Measurements from ENCODE around the gene PLD4. TPM values are rescaled to one million over a fixed set of nuclear protein-coding genes. Genes with fewer than 3 reads are reported as not detected.
A peak's percentile ranks its signal among the peaks of the same experiment; 100 is the strongest.

PLD4 gene
- total RNA-seq, 2 donors from 2014 or later = not detected

GRCh38 chr14:104897330-104898194 is 27.1 kb upstream of the PLD4 start:
- Histone ChIP-seq H3K4me3 (no peak overlapping the region), H3K9me3 (no peaks in the 10 kb centered on the region), H3K27ac (no peak overlapping the region), H3K4me1 (peaks cover 32% of the 10 kb centered on the region), H3K36me3 (replicated peaks in 1 of 2; ENCODE audit: insufficient read depth in 1 of 2, low read depth in 2 of 2) (no peaks in the 10 kb centered on the region), H3K27me3 (no peaks in the 10 kb centered on the region)
- ATAC-seq (no peak), DNase-seq (peak in 3 of 4 donors; percentile 18 to 23 (median 20))
- intact Hi-C loops (cut with DNase I) = no loop called here
- TF ChIP-seq POLR2A (IDR thresholded peaks at IDR 0.05) = no peak
- TF ChIP-seq, protein P1, sequence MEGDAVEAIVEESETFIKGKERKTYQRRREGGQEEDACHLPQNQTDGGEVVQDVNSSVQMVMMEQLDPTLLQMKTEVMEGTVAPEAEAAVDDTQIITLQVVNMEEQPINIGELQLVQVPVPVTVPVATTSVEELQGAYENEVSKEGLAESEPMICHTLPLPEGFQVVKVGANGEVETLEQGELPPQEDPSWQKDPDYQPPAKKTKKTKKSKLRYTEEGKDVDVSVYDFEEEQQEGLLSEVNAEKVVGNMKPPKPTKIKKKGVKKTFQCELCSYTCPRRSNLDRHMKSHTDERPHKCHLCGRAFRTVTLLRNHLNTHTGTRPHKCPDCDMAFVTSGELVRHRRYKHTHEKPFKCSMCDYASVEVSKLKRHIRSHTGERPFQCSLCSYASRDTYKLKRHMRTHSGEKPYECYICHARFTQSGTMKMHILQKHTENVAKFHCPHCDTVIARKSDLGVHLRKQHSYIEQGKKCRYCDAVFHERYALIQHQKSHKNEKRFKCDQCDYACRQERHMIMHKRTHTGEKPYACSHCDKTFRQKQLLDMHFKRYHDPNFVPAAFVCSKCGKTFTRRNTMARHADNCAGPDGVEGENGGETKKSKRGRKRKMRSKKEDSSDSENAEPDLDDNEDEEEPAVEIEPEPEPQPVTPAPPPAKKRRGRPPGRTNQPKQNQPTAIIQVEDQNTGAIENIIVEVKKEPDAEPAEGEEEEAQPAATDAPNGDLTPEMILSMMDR (IDR thresholded peaks at IDR 0.05) = no peak
- WGBS, 2 donors = 77 to 90% methylated on average over 8 to 36 of the region's 37 CpGs

DNA sequence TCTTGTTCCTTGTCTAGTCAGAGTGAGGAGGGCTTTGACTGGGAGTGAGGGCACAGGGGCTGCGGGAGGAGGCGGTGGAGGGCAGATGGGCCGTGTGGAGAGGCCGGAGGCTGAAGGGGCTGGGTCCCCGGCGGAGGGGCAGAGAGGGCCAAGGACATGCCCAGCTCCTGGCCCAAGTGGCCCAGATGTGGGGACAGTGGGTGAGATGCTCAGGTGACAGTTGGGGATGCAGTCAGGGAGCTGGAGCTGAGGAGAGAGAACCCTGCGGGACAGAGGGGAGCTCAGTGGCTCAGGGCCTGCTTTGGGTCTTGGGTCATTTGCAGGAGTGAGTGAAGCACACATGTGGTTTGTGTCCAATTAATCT is 26.5 kb upstream of the PLD4 start:
- TF ChIP-seq, protein P1 (IDR thresholded peaks at IDR 0.05) = no peak
- no peak for TF ChIP-seq POLR2A (IDR thresholded peaks at IDR 0.05)

DNA sequence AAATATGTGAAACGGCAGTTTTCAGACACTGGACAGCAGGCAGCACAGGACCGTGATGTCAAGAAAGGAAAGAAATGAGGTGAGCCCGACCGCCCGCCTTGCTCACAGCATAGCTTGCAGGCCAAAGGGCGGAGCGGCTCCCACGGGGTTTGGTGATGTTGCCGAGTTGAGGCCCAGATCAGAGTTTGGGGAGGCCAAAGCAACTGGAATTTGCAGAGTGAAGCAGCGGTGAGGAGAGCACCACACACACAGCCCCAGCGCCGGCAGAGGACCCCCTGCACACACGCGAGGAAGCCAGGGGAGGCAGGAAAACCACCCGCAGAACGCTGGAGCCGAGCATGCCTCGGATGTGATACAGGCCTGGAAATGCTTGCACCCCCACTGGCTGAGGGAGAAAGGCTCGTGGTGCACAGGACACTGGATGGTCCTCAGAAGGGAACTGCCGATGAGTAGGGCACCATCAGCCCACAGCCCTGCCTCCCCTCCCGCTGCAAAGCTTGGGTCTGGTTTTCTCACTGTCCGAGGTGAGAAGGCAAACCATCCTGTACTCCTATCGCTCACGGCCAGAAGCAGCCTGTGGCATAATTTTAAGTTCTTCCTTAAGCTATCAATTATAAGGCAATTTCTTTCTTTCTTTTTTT is 25.7 kb upstream of the PLD4 start:
- TF ChIP-seq POLR2A (IDR thresholded peaks at IDR 0.05) = no peak
- TF ChIP-seq, protein P1 (IDR thresholded peaks at IDR 0.05) = no peak

More for the DNA sequence above, 26.5 kb upstream of the PLD4 start:
- Histone ChIP-seq H3K9me3 (no peaks in the 10 kb centered on the region), H3K27ac (no peak overlapping the region), H3K36me3 (replicated peaks in 1 of 2; ENCODE audit: insufficient read depth in 1 of 2, low read depth in 2 of 2) (no peaks in the 10 kb centered on the region), H3K27me3 (no peaks in the 10 kb centered on the region), H3K4me1 (peaks cover 31% of the 10 kb centered on the region), H3K4me3 (no peak overlapping the region)
- ATAC-seq (no peak), DNase-seq (no peak)
- WGBS, 2 donors = 94 to 95% methylated on average over 7 of the region's 7 CpGs
- intact Hi-C loops (cut with DNase I) = no loop called here

DNA sequence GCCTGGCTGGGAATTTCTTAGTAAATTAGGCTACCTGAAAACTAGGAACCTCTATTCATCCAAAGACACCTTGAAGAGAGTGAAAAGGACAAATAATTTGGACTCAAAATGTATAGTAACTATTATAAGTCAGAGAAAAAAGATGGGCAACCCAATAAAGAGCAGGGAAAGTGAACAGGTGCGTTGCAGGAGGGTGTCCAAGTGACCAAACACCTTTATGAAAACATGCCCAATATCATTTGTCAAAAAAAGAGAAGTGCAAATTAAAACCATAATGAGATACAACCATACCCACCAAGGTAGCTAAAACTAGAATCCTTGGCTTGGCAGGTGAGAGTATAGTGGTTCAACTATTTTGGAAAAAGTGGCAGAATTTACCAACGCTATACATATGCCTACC is 24.9 kb upstream of the PLD4 start:
- H3K9me3 ChIP-seq = no peaks in the 10 kb centered on the region
- no peak overlapping the region for H3K27ac ChIP-seq
- no peak for ATAC-seq
- peaks cover 25% of the 10 kb centered on the region for H3K4me1 ChIP-seq
- intact Hi-C loops (cut with DNase I) = no loop called here
- H3K4me3 ChIP-seq = no peak overlapping the region
- TF ChIP-seq POLR2A (IDR thresholded peaks at IDR 0.05) = no peak
- TF ChIP-seq, protein P1 (IDR thresholded peaks at IDR 0.05) = no peak
- DNase-seq = peak in 3 of 4 donors; percentile 32 to 83 (median 37)
- no peaks in the 10 kb centered on the region for H3K27me3 ChIP-seq
- WGBS, 2 donors = 22 to 23% methylated on average over 2 of the region's 2 CpGs
- no peaks in the 10 kb centered on the region for H3K36me3 ChIP-seq (replicated peaks in 1 of 2; ENCODE audit: insufficient read depth in 1 of 2, low read depth in 2 of 2)

More for the DNA sequence above, 25.7 kb upstream of the PLD4 start:
- no peaks in the 10 kb centered on the region for H3K36me3 ChIP-seq (replicated peaks in 1 of 2; ENCODE audit: insufficient read depth in 1 of 2, low read depth in 2 of 2)
- WGBS, 2 donors = 88 to 90% methylated on average over 19 to 24 of the region's 24 CpGs
- peaks cover 27% of the 10 kb centered on the region for H3K4me1 ChIP-seq
- H3K27me3 ChIP-seq = no peaks in the 10 kb centered on the region
- ATAC-seq (no peak), DNase-seq (no peak)
- no peaks in the 10 kb centered on the region for H3K9me3 ChIP-seq
- intact Hi-C loops (cut with DNase I) = no loop called here
- H3K4me3 ChIP-seq = no peak overlapping the region
- H3K27ac ChIP-seq = no peak overlapping the region

Data from body of pancreas (tissue), 4 donors.